CD14-positive monocyte (primary cell): ENCODE data around the gene SLC30A5. TPM values are rescaled to one million over a fixed set of nuclear protein-coding genes. Genes with fewer than 3 reads are reported as not detected.

Experiments used
- DNase-seq, 3 donors: peaks; one replicate each; pipeline ENCODE4 v3.0.0-alpha.2; 2011 to 2022
- H2AFZ ChIP-seq: 2 replicates; pipeline ENCODE4 v1.6.0; 2012; ENCODE audit warnings: mild to moderate bottlenecking, low read depth, low read length, inconsistent platforms; ENCODE audit not compliant: insufficient read depth, poor library complexity, severe bottlenecking
- H3K27ac ChIP-seq, 2 donors: 1 replicate in 1 of 2; 2 replicates in 1 of 2; pipeline ENCODE4 v1.5.1; 2012 to 2013; ENCODE audit warnings: low read length in 2 of 2, control low read depth in 1 of 2, inconsistent platforms in 1 of 2, low read depth in 1 of 2, mild to moderate bottlenecking in 1 of 2
- H3K27me3 ChIP-seq, 2 donors: one replicate each; pipeline versions ENCODE4 v1.6.0 to v1.6.1; 2011 to 2013; ENCODE audit warnings: low read length in 2 of 2; ENCODE audit not compliant: control insufficient read depth in 2 of 2, insufficient read depth in 2 of 2
- H3K36me3 ChIP-seq, 2 donors: replicated peaks in 1 of 2; 1 replicate in 1 of 2; 2 replicates in 1 of 2; pipeline versions ENCODE4 v1.5.1 to v1.6.1; 2012 to 2013; ENCODE audit warnings: low read length in 2 of 2, control low read depth in 1 of 2, inconsistent platforms in 1 of 2, mild to moderate bottlenecking in 1 of 2; ENCODE audit not compliant: insufficient read depth in 2 of 2, control insufficient read depth in 1 of 2
- H3K4me1 ChIP-seq, 2 donors: 1 replicate in 1 of 2; 2 replicates in 1 of 2; pipeline versions ENCODE4 v1.5.1 to v1.6.1; 2012 to 2013; ENCODE audit warnings: low read length in 2 of 2, control low read depth in 1 of 2, inconsistent platforms in 1 of 2, mild to moderate bottlenecking in 1 of 2, moderate library complexity in 1 of 2; ENCODE audit not compliant: insufficient read depth in 2 of 2, control insufficient read depth in 1 of 2
- H3K4me2 ChIP-seq: replicated peaks from 2 replicates; pipeline ENCODE3; 2012; ENCODE audit warnings: low read length, moderate library complexity, mild to moderate bottlenecking; ENCODE audit not compliant: poor library complexity, severe bottlenecking; ENCODE audit errors: extremely low read depth
- H3K4me3 ChIP-seq, 3 experiments: fragments of 200-600 bp in 1 of 3; sonication (generic) in 1 of 3; replicated peaks in 1 of 3; 1 replicate in 2 of 3; 2 replicates in 1 of 3; pipeline ENCODE4 v1.5.1; 2011 to 2013; ENCODE audit warnings: low read length in 3 of 3, mild to moderate bottlenecking in 3 of 3, control low read depth in 2 of 3, low read depth in 2 of 3, inconsistent platforms in 1 of 3, moderate library complexity in 1 of 3
- H3K79me2 ChIP-seq: 2 replicates; pipeline ENCODE4 v1.6.0; 2012; ENCODE audit warnings: mild to moderate bottlenecking, control low read depth, inconsistent platforms, low read length, moderate library complexity; ENCODE audit not compliant: insufficient read depth
- H3K9ac ChIP-seq: 2 replicates; pipeline ENCODE4 v1.6.0; 2017; ENCODE audit warnings: low read length, mild to moderate bottlenecking; ENCODE audit not compliant: insufficient read depth, poor library complexity, severe bottlenecking
- H3K9me3 ChIP-seq, 2 donors: replicated peaks in 1 of 2; 1 replicate in 1 of 2; 2 replicates in 1 of 2; pipeline versions ENCODE4 v1.5.1 to v1.6.1; 2012 to 2013; ENCODE audit warnings: low read length in 2 of 2, control low read depth in 1 of 2; ENCODE audit not compliant: control insufficient read depth in 1 of 2, insufficient read depth in 1 of 2
- H4K20me1 ChIP-seq: 2 replicates; pipeline ENCODE4 v1.6.0; 2012; ENCODE audit warnings: mild to moderate bottlenecking, low read length, control low read depth, moderate library complexity; ENCODE audit not compliant: insufficient read depth
- H3K27ac Mint-ChIP-seq, 7 donors: one replicate each; pipeline ENCODE4 v1.8.0; 2020; ENCODE audit warnings: mild to moderate bottlenecking in 7 of 7, mixed read lengths in 7 of 7, moderate library complexity in 6 of 7, inconsistent platforms in 2 of 7
- H3K27me3 Mint-ChIP-seq, 3 donors: one replicate each; pipeline ENCODE4 v1.8.0; 2021 to 2022; ENCODE audit warnings: low read depth in 3 of 3, mild to moderate bottlenecking in 3 of 3, mixed read lengths in 3 of 3, moderate library complexity in 3 of 3, inconsistent platforms in 1 of 3
- H3K36me3 Mint-ChIP-seq, 2 donors: one replicate each; pipeline ENCODE4 v1.8.0; 2020; ENCODE audit warnings: mixed read lengths in 2 of 2, inconsistent platforms in 1 of 2, mild to moderate bottlenecking in 1 of 2
- H3K4me1 Mint-ChIP-seq: one replicate; pipeline ENCODE4 v1.8.0; 2020; ENCODE audit warnings: mild to moderate bottlenecking, mixed read lengths
- H3K4me3 Mint-ChIP-seq, 2 donors: one replicate each; pipeline ENCODE4 v1.8.0; 2020; ENCODE audit warnings: mild to moderate bottlenecking in 2 of 2, mixed read lengths in 2 of 2, moderate library complexity in 1 of 2
- H3K9me3 Mint-ChIP-seq, 7 donors: one replicate each; pipeline ENCODE4 v1.8.0; 2020 to 2022; ENCODE audit warnings: mixed read lengths in 7 of 7, mild to moderate bottlenecking in 6 of 7, moderate library complexity in 6 of 7, inconsistent platforms in 2 of 7
- WGBS: methylation state at CpG from one replicate; pipeline ENCODE4 v1.1.5; 2013; ENCODE audit warnings: missing lambda C conversion rate; ENCODE audit not compliant: insufficient coverage; 5-methylcytosine and 5-hydroxymethylcytosine counted together
- intact Hi-C, 2 donors: fragments of 100-400 bp; cut with micrococcal nuclease; formaldehyde crosslinking; loops; one replicate each; pipeline versions ENCODE4 v1.15.0 to v1.15.1; 2023
- polyA plus RNA-seq, 3 donors: library from polyadenylated mRNA; depleted of rRNA in 1 of 3; unstranded in 2 of 3; stranded (reverse) in 1 of 3; fragments of 300-500 nt in 2 of 3; fragments of >200 nt in 1 of 3; fragmentation: Illumina TruSeq in 2 of 3; gene quantifications; 1 replicate in 2 of 3; 2 replicates in 1 of 3; pipeline ENCODE4 v1.2.3, GENCODE V29; 2012 to 2021
- TF ChIP-seq, protein P1 (sequence below): fragments of 200-600 bp; IDR thresholded peaks from one replicate; pipeline ENCODE4 v1.8.0; 2022; ENCODE audit warnings: antibody characterized with exemption, mild to moderate bottlenecking

SLC30A5 gene
- polyA plus RNA-seq, 3 donors, result 12.6 to 28.2 (median 27.0) TPM

DNA sequence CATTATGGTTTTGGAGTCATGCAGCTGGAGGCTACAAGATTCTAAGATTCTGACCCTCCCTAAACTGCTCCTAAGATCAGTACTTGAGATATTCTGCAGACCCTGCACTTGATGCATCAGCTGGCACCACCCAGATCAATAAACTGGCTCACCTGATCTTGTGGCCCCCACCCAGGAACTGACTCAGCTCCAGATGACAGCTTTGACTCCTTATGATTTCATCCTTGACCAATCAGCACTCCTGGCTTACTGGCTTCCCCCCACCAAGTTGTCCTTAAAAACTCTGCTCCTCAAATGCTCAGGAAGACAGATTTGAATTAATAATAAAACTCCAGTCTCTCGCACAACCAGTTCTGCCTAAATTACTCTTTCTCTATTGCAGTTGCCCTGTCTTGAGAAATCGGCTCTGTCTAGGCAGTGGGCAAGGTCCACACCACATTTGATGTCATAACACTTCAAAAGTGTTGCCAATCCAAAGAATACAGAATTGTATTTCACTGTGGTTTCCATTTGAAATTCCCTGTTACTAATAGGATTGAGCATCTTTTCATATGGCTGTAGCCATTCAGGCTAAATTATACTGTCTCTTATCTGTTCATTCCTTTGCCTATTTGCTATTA lies 14.8 kb upstream of the SLC30A5 start:
- no peak for DNase-seq
- Histone ChIP-seq H2AFZ (no peak overlapping the region), H3K9me3 (no peaks in the 10 kb centered on the region), H3K36me3 (no peaks in the 10 kb centered on the region), H3K79me2 (no peaks in the 10 kb centered on the region), H3K4me3 (no peak overlapping the region), H4K20me1 (no peaks in the 10 kb centered on the region), H3K9ac (no peak overlapping the region), H3K4me2 (no peak overlapping the region), H3K27me3 (no peaks in the 10 kb centered on the region), H3K27ac (no peak overlapping the region), H3K4me1 (no peaks in the 10 kb centered on the region)
- Mint-ChIP-seq H3K4me1 (peaks cover 6% of the 10 kb centered on the region), H3K27ac (no peak overlapping the region), H3K4me3 (no peak overlapping the region), H3K27me3 (peaks cover 0 to 3% (median 1%) of the 10 kb centered on the region in 3 donors), H3K9me3 (peaks cover 0 to 1% (median 0%) of the 10 kb centered on the region in 7 donors), H3K36me3 (no peaks in the 10 kb centered on the region)
- TF ChIP-seq, protein P1, sequence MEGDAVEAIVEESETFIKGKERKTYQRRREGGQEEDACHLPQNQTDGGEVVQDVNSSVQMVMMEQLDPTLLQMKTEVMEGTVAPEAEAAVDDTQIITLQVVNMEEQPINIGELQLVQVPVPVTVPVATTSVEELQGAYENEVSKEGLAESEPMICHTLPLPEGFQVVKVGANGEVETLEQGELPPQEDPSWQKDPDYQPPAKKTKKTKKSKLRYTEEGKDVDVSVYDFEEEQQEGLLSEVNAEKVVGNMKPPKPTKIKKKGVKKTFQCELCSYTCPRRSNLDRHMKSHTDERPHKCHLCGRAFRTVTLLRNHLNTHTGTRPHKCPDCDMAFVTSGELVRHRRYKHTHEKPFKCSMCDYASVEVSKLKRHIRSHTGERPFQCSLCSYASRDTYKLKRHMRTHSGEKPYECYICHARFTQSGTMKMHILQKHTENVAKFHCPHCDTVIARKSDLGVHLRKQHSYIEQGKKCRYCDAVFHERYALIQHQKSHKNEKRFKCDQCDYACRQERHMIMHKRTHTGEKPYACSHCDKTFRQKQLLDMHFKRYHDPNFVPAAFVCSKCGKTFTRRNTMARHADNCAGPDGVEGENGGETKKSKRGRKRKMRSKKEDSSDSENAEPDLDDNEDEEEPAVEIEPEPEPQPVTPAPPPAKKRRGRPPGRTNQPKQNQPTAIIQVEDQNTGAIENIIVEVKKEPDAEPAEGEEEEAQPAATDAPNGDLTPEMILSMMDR, result no peak
- intact Hi-C loops, result no loop called here
- 83% methylated on average over 1 of the region's 2 CpGs for WGBS

DNA sequence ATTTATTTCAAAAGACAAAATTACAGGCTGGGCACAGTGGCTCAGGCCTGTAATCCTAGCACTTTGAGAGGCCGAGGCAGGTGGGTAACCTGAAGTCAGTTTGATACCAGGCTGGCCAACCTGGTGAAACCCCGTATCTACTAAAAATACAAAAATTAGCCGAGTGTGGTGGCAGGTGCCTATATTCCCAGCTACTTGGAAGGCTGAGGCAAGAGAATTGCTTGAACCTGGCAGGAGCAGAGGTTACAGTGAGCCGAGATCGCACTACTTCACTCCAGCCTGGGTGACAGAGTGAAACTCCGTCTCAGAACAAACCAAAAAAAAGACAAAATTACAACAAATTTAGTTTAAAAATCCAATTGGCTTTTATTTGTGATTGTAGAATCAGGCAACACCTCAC lies 14.3 kb upstream of the SLC30A5 start:
- no peak overlapping the region for H3K4me3 ChIP-seq
- peaks cover 0 to 4% (median 1%) of the 10 kb centered on the region in 3 donors for H3K27me3 Mint-ChIP-seq
- H3K4me1 ChIP-seq, result no peaks in the 10 kb centered on the region
- no peak for DNase-seq
- H3K79me2 ChIP-seq, result no peaks in the 10 kb centered on the region
- TF ChIP-seq, protein P1, result no peak
- H3K4me3 Mint-ChIP-seq, result no peak overlapping the region
- H3K9ac ChIP-seq, result no peak overlapping the region
- H3K4me1 Mint-ChIP-seq, result peaks cover 8% of the 10 kb centered on the region
- H3K36me3 Mint-ChIP-seq, result no peaks in the 10 kb centered on the region
- no peaks in the 10 kb centered on the region for H4K20me1 ChIP-seq
- H3K9me3 ChIP-seq, result no peaks in the 10 kb centered on the region
- H3K36me3 ChIP-seq, result no peaks in the 10 kb centered on the region
- WGBS, result 93% methylated on average over 5 of the region's 6 CpGs
- peaks cover 0 to 1% (median 0%) of the 10 kb centered on the region in 7 donors for H3K9me3 Mint-ChIP-seq
- no peak overlapping the region for H3K27ac Mint-ChIP-seq
- H3K4me2 ChIP-seq, result no peak overlapping the region
- no peak overlapping the region for H2AFZ ChIP-seq
- H3K27ac ChIP-seq, result no peak overlapping the region
- H3K27me3 ChIP-seq, result no peaks in the 10 kb centered on the region
- intact Hi-C loops, result no loop called here
